Panc1 (cell line): ENCODE data around the gene UBXN6. TPM values are rescaled to one million over a fixed set of nuclear protein-coding genes. Genes with fewer than 3 reads are reported as not detected.

ENCODE experiments used
- ATAC-seq: fragments of 200-7000 bp; cut with Tn5 transposase; 2 replicates; pipeline ENCODE4 v1.9.1; 2020; ENCODE audit warnings: mild to moderate bottlenecking, moderate library complexity
- BruUV-seq: library from RNA; stranded (reverse); fragments of 400-500 nt; replicated peaks from 2 replicates; lab custom pipeline; 2021; lab: Mats Ljungman, UMichigan
- CTCF ChIA-PET: fragments of 300-600 bp; sonication (Branson Sonifier 250); formaldehyde crosslinking; loops from one replicate; lab custom pipeline; 2022; ENCODE audit warnings: antibody characterized with exemption; lab: Charles Lee
- POLR2A ChIA-PET: fragments of 300-600 bp; sonication (Branson Sonifier 250); formaldehyde crosslinking; loops from one replicate; lab custom pipeline; 2022; ENCODE audit warnings: antibody characterized with exemption; lab: Charles Lee
- DNase-seq: peaks from one replicate; pipeline ENCODE4 v3.0.0-alpha.2; 2010; ENCODE audit warnings: low read depth, low spot score
- H3K27ac ChIP-seq: 2 replicates; pipeline ENCODE4 v1.5.1; 2011; ENCODE audit warnings: mild to moderate bottlenecking, low read length, inconsistent platforms
- H3K27me3 ChIP-seq: fragments of 200-500 bp; sonication (Bioruptor generic); 2 replicates; pipeline ENCODE4 v1.6.0; 2014; ENCODE audit warnings: low read length, inconsistent platforms; ENCODE audit not compliant: control insufficient read depth, insufficient read depth
- H3K36me3 ChIP-seq: fragments of 200-500 bp; sonication (Bioruptor generic); 2 replicates; pipeline ENCODE4 v1.5.1; 2014; ENCODE audit warnings: inconsistent platforms, mild to moderate bottlenecking, low read length, moderate library complexity; ENCODE audit not compliant: control insufficient read depth, insufficient read depth
- H3K4me1 ChIP-seq: 2 replicates; pipeline ENCODE4 v1.5.1; 2011; ENCODE audit warnings: inconsistent platforms, mild to moderate bottlenecking, low read length, moderate library complexity; ENCODE audit not compliant: control insufficient read depth, insufficient read depth
- H3K4me3 ChIP-seq, 2 experiments: 2 replicates each; pipeline ENCODE4 v1.5.1; 2011 to 2012; ENCODE audit warnings: low read depth in 2 of 2, low read length in 2 of 2, mild to moderate bottlenecking in 2 of 2, inconsistent platforms in 1 of 2, moderate library complexity in 1 of 2
- H3K9me3 ChIP-seq: fragments of 200-500 bp; sonication (Bioruptor generic); 2 replicates; pipeline ENCODE4 v1.5.1; 2014; ENCODE audit warnings: low read depth, mild to moderate bottlenecking, inconsistent platforms, low read length, moderate library complexity; ENCODE audit not compliant: control insufficient read depth, insufficient read depth
- POLR2AphosphoS5 ChIP-seq: IDR thresholded peaks from 2 replicates; pipeline ENCODE4 v1.6.1; 2012; ENCODE audit warnings: mild to moderate bottlenecking, low read depth, low read length, moderate library complexity
- SIN3A ChIP-seq: IDR thresholded peaks from 2 replicates; pipeline ENCODE4 v1.6.1; 2012; ENCODE audit warnings: low read depth, mild to moderate bottlenecking, low read length, moderate library complexity, borderline replicate concordance; ENCODE audit not compliant: insufficient read depth
- TCF7L2 ChIP-seq: IDR thresholded peaks from 2 replicates; pipeline ENCODE4 v1.6.1; 2011; ENCODE audit warnings: mild to moderate bottlenecking, low read depth, low read length, inconsistent platforms
- in situ Hi-C: cut with HindIII; loops from 2 replicates; pipeline ENCODE4 v1.10.0; 2016; ENCODE audit warnings: low sequenced_read_pairs, low pct_unique_long_range_greater_than_20kb
- intact Hi-C: fragments of 100-400 bp; cut with micrococcal nuclease; formaldehyde crosslinking; loops from one replicate; pipeline ENCODE4 v1.10.0; 2022; ENCODE audit not compliant: unreplicated experiment
- total RNA-seq: library from RNA; stranded (reverse); gene quantifications from one replicate; pipeline ENCODE4 v1.2.1, GENCODE V29; 2021; ENCODE audit not compliant: unreplicated experiment
- TF ChIP-seq, protein P1 (sequence below): fragments of 450-650 bp; IDR thresholded peaks from 2 replicates; pipeline ENCODE4 v1.5.1; 2017; ENCODE audit warnings: mild to moderate bottlenecking
- TF ChIP-seq, protein P2 (sequence below), 2 experiments: IDR thresholded peaks; 2 replicates each; pipeline ENCODE4 v1.6.1; 2011 to 2012; ENCODE audit warnings: low read depth in 2 of 2, control low read depth in 1 of 2, low read length in 1 of 2, mild to moderate bottlenecking in 1 of 2, moderate library complexity in 1 of 2; ENCODE audit not compliant: insufficient read depth in 1 of 2

UBXN6 gene
- total RNA-seq, 1 experiment from 2014 or later = 55.6 TPM

DNA sequence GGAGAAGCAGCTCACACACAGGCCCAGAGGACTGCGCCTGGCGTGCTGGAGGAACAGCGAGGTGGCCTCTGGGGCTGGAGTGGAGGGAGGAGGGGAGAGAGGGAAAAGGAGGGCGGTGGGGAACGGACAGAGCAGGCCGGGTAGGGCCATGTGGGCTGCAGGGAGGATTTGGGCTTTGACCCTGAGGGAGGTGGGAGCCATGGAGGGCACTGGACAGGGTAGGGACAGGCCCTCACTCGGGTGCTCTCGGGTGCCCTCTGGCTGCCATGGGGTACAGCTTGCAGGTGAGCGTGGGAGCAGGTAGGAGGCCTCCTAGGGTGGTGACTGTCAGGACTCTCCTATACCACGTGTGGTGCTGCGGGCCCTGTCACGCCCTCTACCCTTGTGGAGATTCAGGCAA is 37.9 kb upstream of the UBXN6 start:
- no peak overlapping the region for H3K27ac ChIP-seq
- H3K4me3 ChIP-seq = no peak overlapping the region
- H3K9me3 ChIP-seq = no peaks in the 10 kb centered on the region
- CTCF ChIA-PET = no interaction called here
- intact Hi-C loops (no loop called here), in situ Hi-C loops (no loop called here)
- POLR2A ChIA-PET = no interaction called here
- ATAC-seq (peak; percentile 70), DNase-seq (no peak)
- H3K4me1 ChIP-seq = no peaks in the 10 kb centered on the region
- no peak for TF ChIP-seq SIN3A
- TF ChIP-seq, protein P1, sequence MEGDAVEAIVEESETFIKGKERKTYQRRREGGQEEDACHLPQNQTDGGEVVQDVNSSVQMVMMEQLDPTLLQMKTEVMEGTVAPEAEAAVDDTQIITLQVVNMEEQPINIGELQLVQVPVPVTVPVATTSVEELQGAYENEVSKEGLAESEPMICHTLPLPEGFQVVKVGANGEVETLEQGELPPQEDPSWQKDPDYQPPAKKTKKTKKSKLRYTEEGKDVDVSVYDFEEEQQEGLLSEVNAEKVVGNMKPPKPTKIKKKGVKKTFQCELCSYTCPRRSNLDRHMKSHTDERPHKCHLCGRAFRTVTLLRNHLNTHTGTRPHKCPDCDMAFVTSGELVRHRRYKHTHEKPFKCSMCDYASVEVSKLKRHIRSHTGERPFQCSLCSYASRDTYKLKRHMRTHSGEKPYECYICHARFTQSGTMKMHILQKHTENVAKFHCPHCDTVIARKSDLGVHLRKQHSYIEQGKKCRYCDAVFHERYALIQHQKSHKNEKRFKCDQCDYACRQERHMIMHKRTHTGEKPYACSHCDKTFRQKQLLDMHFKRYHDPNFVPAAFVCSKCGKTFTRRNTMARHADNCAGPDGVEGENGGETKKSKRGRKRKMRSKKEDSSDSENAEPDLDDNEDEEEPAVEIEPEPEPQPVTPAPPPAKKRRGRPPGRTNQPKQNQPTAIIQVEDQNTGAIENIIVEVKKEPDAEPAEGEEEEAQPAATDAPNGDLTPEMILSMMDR = no peak; the same call in 1 of the 2 replicates
- no peak for TF ChIP-seq TCF7L2
- TF ChIP-seq, protein P2, sequence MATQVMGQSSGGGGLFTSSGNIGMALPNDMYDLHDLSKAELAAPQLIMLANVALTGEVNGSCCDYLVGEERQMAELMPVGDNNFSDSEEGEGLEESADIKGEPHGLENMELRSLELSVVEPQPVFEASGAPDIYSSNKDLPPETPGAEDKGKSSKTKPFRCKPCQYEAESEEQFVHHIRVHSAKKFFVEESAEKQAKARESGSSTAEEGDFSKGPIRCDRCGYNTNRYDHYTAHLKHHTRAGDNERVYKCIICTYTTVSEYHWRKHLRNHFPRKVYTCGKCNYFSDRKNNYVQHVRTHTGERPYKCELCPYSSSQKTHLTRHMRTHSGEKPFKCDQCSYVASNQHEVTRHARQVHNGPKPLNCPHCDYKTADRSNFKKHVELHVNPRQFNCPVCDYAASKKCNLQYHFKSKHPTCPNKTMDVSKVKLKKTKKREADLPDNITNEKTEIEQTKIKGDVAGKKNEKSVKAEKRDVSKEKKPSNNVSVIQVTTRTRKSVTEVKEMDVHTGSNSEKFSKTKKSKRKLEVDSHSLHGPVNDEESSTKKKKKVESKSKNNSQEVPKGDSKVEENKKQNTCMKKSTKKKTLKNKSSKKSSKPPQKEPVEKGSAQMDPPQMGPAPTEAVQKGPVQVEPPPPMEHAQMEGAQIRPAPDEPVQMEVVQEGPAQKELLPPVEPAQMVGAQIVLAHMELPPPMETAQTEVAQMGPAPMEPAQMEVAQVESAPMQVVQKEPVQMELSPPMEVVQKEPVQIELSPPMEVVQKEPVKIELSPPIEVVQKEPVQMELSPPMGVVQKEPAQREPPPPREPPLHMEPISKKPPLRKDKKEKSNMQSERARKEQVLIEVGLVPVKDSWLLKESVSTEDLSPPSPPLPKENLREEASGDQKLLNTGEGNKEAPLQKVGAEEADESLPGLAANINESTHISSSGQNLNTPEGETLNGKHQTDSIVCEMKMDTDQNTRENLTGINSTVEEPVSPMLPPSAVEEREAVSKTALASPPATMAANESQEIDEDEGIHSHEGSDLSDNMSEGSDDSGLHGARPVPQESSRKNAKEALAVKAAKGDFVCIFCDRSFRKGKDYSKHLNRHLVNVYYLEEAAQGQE (IDR thresholded peaks at IDR 0.05; ENCODE audit: insufficient read depth in 1 of 2, low read depth in 2 of 2, low read length in 1 of 2) = no peak
- no peak for TF ChIP-seq POLR2AphosphoS5
- no peaks in the 10 kb centered on the region for H3K27me3 ChIP-seq
- BruUV-seq = no TSS peak
- H3K36me3 ChIP-seq = no peaks in the 10 kb centered on the region

DNA sequence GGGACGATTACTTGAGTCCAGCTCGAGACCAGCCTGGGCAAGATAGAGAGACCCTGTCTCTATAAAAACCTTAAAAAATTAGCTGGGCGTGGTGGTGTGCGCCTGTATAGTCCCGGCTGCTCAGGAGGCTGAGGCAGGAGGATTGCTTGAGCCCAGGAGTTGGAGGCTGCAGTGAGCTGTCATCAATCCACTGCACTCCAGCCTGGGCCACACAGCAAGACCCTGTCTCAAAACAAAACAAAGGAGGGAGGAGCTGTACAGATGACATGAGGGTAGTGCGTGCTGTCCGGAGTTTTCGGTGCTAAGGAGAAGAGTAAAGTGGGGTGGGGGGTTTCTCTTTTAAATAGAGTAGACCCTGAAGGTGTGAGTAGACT is 37.1 kb upstream of the UBXN6 start:
- in situ Hi-C loops = no loop called here
- Histone ChIP-seq H3K9me3 (no peaks in the 10 kb centered on the region), H3K27ac (no peak overlapping the region), H3K4me3 (no peak overlapping the region), H3K36me3 (no peaks in the 10 kb centered on the region), H3K4me1 (no peaks in the 10 kb centered on the region), H3K27me3 (no peaks in the 10 kb centered on the region)
- no TSS peak for BruUV-seq
- intact Hi-C loops = no loop called here
- DNase-seq (no peak), ATAC-seq (no peak)
- ChIA-PET CTCF (no interaction called here), POLR2A (no interaction called here)
- TF ChIP-seq POLR2AphosphoS5 (no peak), TCF7L2 (no peak), SIN3A (no peak)
- TF ChIP-seq, protein P1 = no peak
- TF ChIP-seq, protein P2 (IDR thresholded peaks at IDR 0.05; ENCODE audit: insufficient read depth in 1 of 2, low read depth in 2 of 2, low read length in 1 of 2) = no peak
